Endothelial cell (in vitro differentiated cells): ENCODE measurements around the gene ANTXR1. TPM values are rescaled to one million over a fixed set of nuclear protein-coding genes. Genes with fewer than 3 reads are reported as not detected.
"Not testable (repeated sequence)": the region's sequence is repeated elsewhere in the genome, so short reads cannot be mapped to it uniquely, and the experiment has no call there.

Experiments
- DNase-seq: peaks from one replicate; pipeline ENCODE4 v3.0.0; 2021; ENCODE audit warnings: low spot score
- H3K27ac Mint-ChIP-seq: one replicate; pipeline ENCODE4 v1.8.0; 2021; ENCODE audit warnings: mixed read lengths, inconsistent platforms; ENCODE audit not compliant: unreplicated experiment
- H3K27me3 Mint-ChIP-seq: one replicate; pipeline ENCODE4 v1.8.0; 2021; ENCODE audit warnings: mild to moderate bottlenecking, moderate library complexity, mixed read lengths, inconsistent platforms; ENCODE audit not compliant: unreplicated experiment
- H3K36me3 Mint-ChIP-seq: one replicate; pipeline ENCODE4 v1.8.0; 2021; ENCODE audit warnings: mild to moderate bottlenecking, low read depth, mixed read lengths, inconsistent platforms; ENCODE audit not compliant: unreplicated experiment
- H3K4me1 Mint-ChIP-seq: one replicate; pipeline ENCODE4 v1.8.0; 2021; ENCODE audit warnings: mild to moderate bottlenecking, mixed read lengths, inconsistent platforms; ENCODE audit not compliant: unreplicated experiment
- H3K4me3 Mint-ChIP-seq: one replicate; pipeline ENCODE4 v1.8.0; 2021; ENCODE audit warnings: mild to moderate bottlenecking, mixed read lengths, inconsistent platforms; ENCODE audit not compliant: unreplicated experiment
- H3K9me3 Mint-ChIP-seq: one replicate; pipeline ENCODE4 v1.8.0; 2021; ENCODE audit warnings: mixed read lengths, inconsistent platforms; ENCODE audit not compliant: unreplicated experiment
- total RNA-seq: library from RNA; stranded (reverse); fragmentation: NEBNext Ultra II Directional; extraction: Animal tissue kit (Norgen Biotek cat#: 25700); gene quantifications from one replicate; pipeline ENCODE4 v1.2.1, GENCODE V29; 2021; ENCODE audit not compliant: unreplicated experiment
- TF ChIP-seq, protein P1 (sequence below): fragments of 200-600 bp; sonication (generic); IDR thresholded peaks from one replicate; pipeline ENCODE4 v1.5.0; 2021; ENCODE audit warnings: antibody characterized with exemption; ENCODE audit not compliant: unreplicated experiment

The ANTXR1 gene
- total RNA-seq, 1 donor from 2014 or later = 7.5 TPM

DNA sequence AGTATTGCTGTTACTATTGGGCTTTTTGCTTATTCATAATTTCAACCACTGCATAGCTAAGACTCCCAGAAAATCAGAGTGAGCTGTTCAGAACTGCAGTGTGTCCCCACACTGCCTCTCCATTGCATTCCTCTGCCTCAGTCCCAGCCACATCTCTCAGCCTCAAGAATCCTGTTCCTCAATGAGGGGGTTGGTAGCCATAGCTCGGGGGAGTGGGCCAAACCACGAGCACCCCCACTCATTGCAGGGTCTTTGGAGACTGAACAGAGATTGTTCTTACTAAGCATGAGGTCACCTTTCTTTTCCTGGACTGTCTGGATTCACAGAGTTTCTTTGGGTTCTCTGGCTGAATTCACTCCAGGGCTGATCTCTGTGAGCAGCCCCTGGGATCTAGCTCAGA lies 213.0 kb downstream of the ANTXR1 start:
- TF ChIP-seq, protein P1, sequence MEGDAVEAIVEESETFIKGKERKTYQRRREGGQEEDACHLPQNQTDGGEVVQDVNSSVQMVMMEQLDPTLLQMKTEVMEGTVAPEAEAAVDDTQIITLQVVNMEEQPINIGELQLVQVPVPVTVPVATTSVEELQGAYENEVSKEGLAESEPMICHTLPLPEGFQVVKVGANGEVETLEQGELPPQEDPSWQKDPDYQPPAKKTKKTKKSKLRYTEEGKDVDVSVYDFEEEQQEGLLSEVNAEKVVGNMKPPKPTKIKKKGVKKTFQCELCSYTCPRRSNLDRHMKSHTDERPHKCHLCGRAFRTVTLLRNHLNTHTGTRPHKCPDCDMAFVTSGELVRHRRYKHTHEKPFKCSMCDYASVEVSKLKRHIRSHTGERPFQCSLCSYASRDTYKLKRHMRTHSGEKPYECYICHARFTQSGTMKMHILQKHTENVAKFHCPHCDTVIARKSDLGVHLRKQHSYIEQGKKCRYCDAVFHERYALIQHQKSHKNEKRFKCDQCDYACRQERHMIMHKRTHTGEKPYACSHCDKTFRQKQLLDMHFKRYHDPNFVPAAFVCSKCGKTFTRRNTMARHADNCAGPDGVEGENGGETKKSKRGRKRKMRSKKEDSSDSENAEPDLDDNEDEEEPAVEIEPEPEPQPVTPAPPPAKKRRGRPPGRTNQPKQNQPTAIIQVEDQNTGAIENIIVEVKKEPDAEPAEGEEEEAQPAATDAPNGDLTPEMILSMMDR = no peak
- Mint-ChIP-seq H3K4me3 (no peak overlapping the region), H3K9me3 (no peaks in the 10 kb centered on the region), H3K27ac (no peak overlapping the region), H3K36me3 (peaks cover 4% of the 10 kb centered on the region), H3K27me3 (peaks cover 3% of the 10 kb centered on the region), H3K4me1 (peaks cover 27% of the 10 kb centered on the region)
- no peak for DNase-seq

DNA sequence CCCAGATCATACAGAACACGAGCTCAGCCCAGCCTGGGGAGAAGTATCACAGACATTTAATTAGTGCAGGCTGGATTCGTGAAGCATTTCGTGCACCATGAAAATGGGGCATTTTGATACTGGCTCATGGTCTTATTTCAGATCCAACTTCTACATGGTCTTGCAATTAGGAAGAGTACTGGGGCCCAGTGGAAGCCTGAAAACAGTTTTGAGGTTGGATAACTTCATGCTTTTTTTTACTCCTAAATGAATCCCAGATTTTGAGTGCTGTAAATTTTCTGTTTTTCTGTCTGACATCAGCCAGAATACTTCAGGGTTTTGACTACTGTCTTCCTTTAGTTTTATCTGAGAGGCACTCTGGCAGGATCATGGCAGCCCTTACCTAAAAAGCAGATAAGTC lies 213.9 kb downstream of the ANTXR1 start:
- TF ChIP-seq, protein P1 = no peak
- Mint-ChIP-seq H3K4me3 (no peak overlapping the region), H3K27ac (no peak overlapping the region)

DNA sequence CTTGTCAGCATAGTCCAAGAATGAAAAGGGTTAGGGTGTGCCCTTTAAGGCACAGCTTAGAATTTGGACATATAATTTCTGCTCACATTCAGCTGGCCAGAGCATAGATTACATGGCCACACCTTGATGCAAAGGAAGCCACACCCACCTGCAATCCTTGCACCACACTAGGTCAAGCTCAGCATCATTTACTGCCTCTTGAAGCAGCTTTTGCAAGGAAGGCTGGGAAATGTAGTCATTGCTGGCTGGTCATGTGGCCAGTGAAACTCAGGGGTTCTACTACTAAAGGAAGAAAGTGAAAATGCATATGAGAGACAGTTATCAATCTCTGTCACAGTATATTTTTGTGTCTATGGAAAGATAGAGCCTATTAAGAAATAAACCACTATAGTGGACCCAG lies 214.7 kb downstream of the ANTXR1 start:
- H3K4me3 Mint-ChIP-seq = no peak overlapping the region
- peaks cover 28% of the 10 kb centered on the region for H3K4me1 Mint-ChIP-seq
- H3K36me3 Mint-ChIP-seq = peaks cover 4% of the 10 kb centered on the region
- TF ChIP-seq, protein P1 = no peak
- no peak overlapping the region for H3K27ac Mint-ChIP-seq
- peaks cover 3% of the 10 kb centered on the region for H3K27me3 Mint-ChIP-seq
- DNase-seq = no peak
- no peaks in the 10 kb centered on the region for H3K9me3 Mint-ChIP-seq

More for the DNA sequence above, 213.9 kb downstream of the ANTXR1 start:
- peaks cover 4% of the 10 kb centered on the region for H3K36me3 Mint-ChIP-seq
- H3K27me3 Mint-ChIP-seq = peaks cover 3% of the 10 kb centered on the region
- peaks cover 32% of the 10 kb centered on the region for H3K4me1 Mint-ChIP-seq
- DNase-seq = no peak
- no peaks in the 10 kb centered on the region for H3K9me3 Mint-ChIP-seq

DNA sequence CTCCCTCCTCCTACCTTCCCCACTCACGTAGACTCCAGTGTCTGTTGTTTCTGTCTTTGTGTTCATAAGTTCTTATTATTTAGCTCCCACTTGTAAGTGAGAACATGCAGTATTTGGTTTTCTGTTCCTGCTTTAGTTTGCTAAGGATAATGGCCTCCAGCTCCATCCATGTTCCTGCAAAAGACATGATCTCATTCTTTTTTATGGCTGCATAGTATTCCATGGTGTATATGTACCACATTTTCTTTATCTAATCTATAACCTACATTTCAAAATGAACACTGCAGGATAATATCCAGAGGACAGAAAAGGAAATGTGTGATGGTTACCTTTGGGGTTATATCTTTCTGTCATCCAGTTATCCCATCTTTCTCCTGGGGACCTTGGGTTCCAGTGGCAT lies 218.0 kb downstream of the ANTXR1 start:
- not testable (repeated sequence) for H3K4me3 Mint-ChIP-seq, H3K27ac Mint-ChIP-seq, H3K9me3 Mint-ChIP-seq, H3K27me3 Mint-ChIP-seq, H3K4me1 Mint-ChIP-seq, DNase-seq, H3K36me3 Mint-ChIP-seq

DNA sequence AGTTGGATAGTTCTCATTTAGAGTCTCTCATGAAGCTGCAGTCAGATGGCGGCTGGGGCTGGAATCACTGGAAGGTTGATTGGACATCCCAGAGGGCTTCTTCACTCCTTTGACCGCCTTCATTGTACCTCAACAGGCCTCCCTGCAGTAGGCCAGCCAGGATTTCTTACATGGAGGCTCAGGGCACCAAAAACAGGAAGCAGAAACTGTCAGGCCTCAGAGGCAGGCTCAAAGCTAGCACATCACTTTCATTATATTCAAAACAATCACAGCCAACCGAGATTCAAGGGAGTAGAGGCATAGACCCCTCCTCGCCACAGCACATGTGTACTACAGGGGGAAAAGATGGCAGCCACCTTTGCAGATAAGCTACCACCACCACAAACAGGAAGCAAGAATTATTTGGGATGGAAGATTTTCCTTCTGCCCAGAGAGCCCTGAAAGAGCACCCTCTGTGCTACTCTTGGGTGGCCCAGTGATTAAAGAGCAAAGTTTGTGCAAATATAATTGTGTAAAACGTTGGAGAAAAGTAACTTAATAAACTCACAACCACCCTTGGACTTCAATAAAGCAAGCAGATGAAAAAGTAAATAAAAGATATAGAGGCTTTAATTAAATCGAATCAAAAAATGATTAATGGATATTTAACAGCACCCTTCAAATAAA lies 218.8 kb downstream of the ANTXR1 start:
- Mint-ChIP-seq H3K4me1 (peaks cover 6% of the 10 kb centered on the region), H3K36me3 (peaks cover 3% of the 10 kb centered on the region), H3K9me3 (no peaks in the 10 kb centered on the region), H3K27ac (no peak overlapping the region), H3K4me3 (no peak overlapping the region), H3K27me3 (no peaks in the 10 kb centered on the region)
- DNase-seq = no peak
- TF ChIP-seq, protein P1 = no peak

DNA sequence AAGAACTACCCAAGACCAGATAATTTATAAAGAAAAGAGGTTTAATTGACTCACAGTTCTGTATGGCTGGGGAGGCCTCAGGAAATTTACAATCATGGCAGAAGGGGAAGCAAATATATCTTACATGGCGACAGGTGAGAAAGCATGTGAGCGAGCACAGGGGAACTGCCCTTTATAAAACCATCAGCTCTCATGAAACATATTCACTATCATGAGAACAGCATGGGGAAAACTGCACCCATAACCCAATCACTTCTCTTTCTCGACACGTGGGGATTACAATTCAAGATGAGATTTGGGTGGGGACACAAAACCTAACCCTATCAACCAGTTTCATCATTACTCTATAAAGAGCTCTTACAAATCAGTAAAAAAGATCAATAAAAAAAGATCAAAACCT lies 222.9 kb downstream of the ANTXR1 start:
- H3K27ac Mint-ChIP-seq, DNase-seq, H3K4me1 Mint-ChIP-seq, H3K4me3 Mint-ChIP-seq, H3K9me3 Mint-ChIP-seq, H3K27me3 Mint-ChIP-seq, H3K36me3 Mint-ChIP-seq: not testable (repeated sequence)
